HEK293 (cell line): ENCODE measurements around the gene PRR5.
A peak's percentile ranks its signal among the peaks of the same experiment; 100 is the strongest.

ENCODE experiments used
- GLIS1 ChIP-seq: fragments of 450-650 bp; formaldehyde crosslinking; IDR thresholded peaks from 2 replicates; pipeline ENCODE4 v1.5.1; 2016; ENCODE audit warnings: missing biosample characterization, missing genetic modification characterization
- GLIS2 ChIP-seq: fragments of 450-650 bp; formaldehyde crosslinking; IDR thresholded peaks from 2 replicates; pipeline ENCODE4 v1.5.1; 2016; ENCODE audit warnings: missing biosample characterization, missing genetic modification characterization
- HOXA7 ChIP-seq: sonication (generic); formaldehyde crosslinking; IDR thresholded peaks from 2 replicates; pipeline ENCODE4 v1.8.1; 2022; ENCODE audit warnings: missing genetic modification reagents, borderline replicate concordance
- KLF9 ChIP-seq: fragments of 450-650 bp; formaldehyde crosslinking; IDR thresholded peaks from 2 replicates; pipeline ENCODE4 v1.5.1; 2016; ENCODE audit warnings: missing biosample characterization, missing genetic modification characterization, low read depth
- SP3 ChIP-seq: fragments of 450-650 bp; formaldehyde crosslinking; IDR thresholded peaks from 2 replicates; pipeline ENCODE4 v1.5.1; 2016; ENCODE audit warnings: missing biosample characterization, missing genetic modification characterization
- TCF7L2 ChIP-seq: IDR thresholded peaks from 2 replicates; pipeline ENCODE4 v1.6.1; 2011; ENCODE audit warnings: low read depth, mild to moderate bottlenecking, inconsistent platforms, low read length, moderate library complexity, borderline replicate concordance
- ZFHX2 ChIP-seq: fragments of 450-650 bp; formaldehyde crosslinking; conservative IDR thresholded peaks from 2 replicates; pipeline ENCODE4 v1.5.1; 2016; ENCODE audit warnings: missing biosample characterization, missing genetic modification characterization
- ZFP41 ChIP-seq: fragments of 450-650 bp; formaldehyde crosslinking; IDR thresholded peaks from 2 replicates; pipeline ENCODE4 v1.5.1; 2016; ENCODE audit warnings: missing biosample characterization, missing genetic modification characterization, borderline replicate concordance
- ZNF114 ChIP-seq: fragments of 450-650 bp; formaldehyde crosslinking; IDR thresholded peaks from 2 replicates; pipeline ENCODE4 v1.5.0; 2017; ENCODE audit warnings: missing biosample characterization, missing genetic modification characterization
- ZNF157 ChIP-seq: fragments of 450-650 bp; formaldehyde crosslinking; IDR thresholded peaks from 2 replicates; pipeline ENCODE4 v1.5.1; 2016; ENCODE audit warnings: missing biosample characterization, missing genetic modification characterization
- ZNF202 ChIP-seq: fragments of 450-650 bp; formaldehyde crosslinking; IDR thresholded peaks from 2 replicates; pipeline ENCODE4 v1.5.1; 2016; ENCODE audit warnings: missing biosample characterization, missing genetic modification characterization, borderline replicate concordance
- ZNF23 ChIP-seq: fragments of 450-650 bp; formaldehyde crosslinking; IDR thresholded peaks from 2 replicates; pipeline ENCODE4 v1.5.1; 2016; ENCODE audit warnings: missing biosample characterization, missing genetic modification characterization, borderline replicate concordance
- ZNF335 ChIP-seq: fragments of 450-650 bp; formaldehyde crosslinking; conservative IDR thresholded peaks from 2 replicates; pipeline ENCODE4 v1.5.1; 2016; ENCODE audit warnings: missing biosample characterization, missing genetic modification characterization
- ZNF548 ChIP-seq: fragments of 450-650 bp; formaldehyde crosslinking; IDR thresholded peaks from 2 replicates; pipeline ENCODE4 v1.5.1; 2016; ENCODE audit warnings: missing biosample characterization, missing genetic modification characterization
- ZNF555 ChIP-seq: fragments of 450-650 bp; formaldehyde crosslinking; conservative IDR thresholded peaks from 2 replicates; pipeline ENCODE4 v1.5.1; 2017; ENCODE audit warnings: missing biosample characterization, mild to moderate bottlenecking, missing genetic modification characterization, inconsistent platforms
- ZNF629 ChIP-seq: fragments of 450-650 bp; formaldehyde crosslinking; IDR thresholded peaks from 2 replicates; pipeline ENCODE4 v1.5.1; 2017; ENCODE audit warnings: missing biosample characterization, missing genetic modification characterization
- ZNF654 ChIP-seq: fragments of 450-650 bp; formaldehyde crosslinking; IDR thresholded peaks from 2 replicates; pipeline ENCODE4 v1.5.1; 2016; ENCODE audit warnings: low read depth, missing biosample characterization, missing genetic modification characterization
- ZNF658 ChIP-seq: fragments of 450-650 bp; formaldehyde crosslinking; IDR thresholded peaks from 2 replicates; pipeline ENCODE4; 2016; ENCODE audit warnings: missing biosample characterization, missing genetic modification characterization
- ZSCAN16 ChIP-seq: fragments of 450-650 bp; formaldehyde crosslinking; IDR thresholded peaks from 2 replicates; pipeline ENCODE4 v1.5.1; 2016; ENCODE audit warnings: missing biosample characterization, missing genetic modification characterization
- ZSCAN30 ChIP-seq: fragments of 450-650 bp; IDR thresholded peaks from 2 replicates; pipeline ENCODE4 v1.5.1; 2018; ENCODE audit warnings: missing biosample characterization, mild to moderate bottlenecking, missing genetic modification characterization, moderate library complexity
- TF ChIP-seq, protein P1 (sequence below): fragments of 450-650 bp; formaldehyde crosslinking; IDR thresholded peaks from 2 replicates; pipeline ENCODE4 v1.5.1; 2016; ENCODE audit warnings: missing biosample characterization, missing genetic modification characterization
- TF ChIP-seq, protein P2 (sequence below): fragments of 450-650 bp; formaldehyde crosslinking; IDR thresholded peaks from 2 replicates; pipeline ENCODE4 v1.5.0; 2017; ENCODE audit warnings: missing biosample characterization, missing genetic modification characterization, borderline replicate concordance
- TF ChIP-seq, protein P3 (sequence below): fragments of 450-650 bp; IDR thresholded peaks from 2 replicates; pipeline ENCODE4 v1.5.1; 2018; ENCODE audit warnings: missing biosample characterization, missing genetic modification characterization
- TF ChIP-seq, protein P4 (sequence below): fragments of 450-650 bp; formaldehyde crosslinking; conservative IDR thresholded peaks from 2 replicates; pipeline ENCODE4 v1.5.1; 2016; ENCODE audit warnings: low read depth, missing biosample characterization, missing genetic modification characterization
- TF ChIP-seq, protein P5 (sequence below): fragments of 450-650 bp; formaldehyde crosslinking; IDR thresholded peaks from 2 replicates; pipeline ENCODE4 v1.5.1; 2017; ENCODE audit warnings: missing biosample characterization, missing genetic modification characterization
- TF ChIP-seq, protein P6 (sequence below): fragments of 450-650 bp; formaldehyde crosslinking; IDR thresholded peaks from 2 replicates; pipeline ENCODE4 v1.5.1; 2017; ENCODE audit warnings: missing biosample characterization, missing genetic modification characterization

The PRR5 gene

DNA sequence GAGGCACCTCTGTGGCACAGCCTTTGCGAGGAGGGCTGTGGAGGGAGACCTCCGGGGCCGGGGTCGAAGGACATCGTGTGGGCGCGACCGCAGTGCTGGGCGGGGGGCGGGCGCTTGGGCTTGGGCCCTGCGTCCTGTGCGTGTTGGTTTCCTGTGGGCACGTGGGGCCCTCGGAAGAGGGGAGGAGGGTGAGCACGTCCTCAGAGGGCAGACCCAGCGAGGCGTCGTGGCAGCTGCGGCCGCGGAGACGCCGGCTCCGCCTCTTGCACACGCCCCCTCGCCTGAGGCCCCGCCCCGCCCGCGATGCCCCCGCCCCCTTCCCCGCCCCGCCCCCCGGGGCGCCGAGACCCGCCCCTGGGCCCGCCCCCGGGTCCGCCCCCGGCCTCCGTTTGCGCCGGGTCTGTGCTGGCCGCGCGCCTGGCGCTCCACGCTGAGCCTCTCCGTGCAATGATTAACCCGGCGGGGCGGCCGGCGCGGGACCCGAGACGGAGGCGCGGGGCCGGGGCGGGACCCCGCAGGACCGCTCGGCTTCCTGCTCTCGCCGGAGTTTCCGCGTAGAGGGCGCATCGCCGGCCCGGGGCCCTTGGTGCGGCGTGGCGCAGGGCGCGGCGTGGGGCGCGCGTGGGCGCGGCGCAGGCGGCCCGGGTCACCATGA is at the start of gene PRR5 (continued):
- TF ChIP-seq ZNF23 (tag by site-specific recombination) (no peak), SP3 (tag by site-specific recombination) (peak; percentile 63; the same call in 1 of the 2 replicates), ZNF157 (no peak), HOXA7 (CRISPR knock-in tag) (no peak), ZNF555 (tag by site-specific recombination) (no peak), ZFHX2 (tag by site-specific recombination) (peak; percentile 67), GLIS2 (tag by site-specific recombination) (no peak), ZSCAN16 (no peak), TCF7L2 (no peak), ZNF202 (tag by site-specific recombination) (no peak), ZSCAN30 (tag by site-specific recombination) (no peak), KLF9 (tag by site-specific recombination) (peak; percentile 42; the same call in 1 of the 2 replicates), ZNF548 (tag by site-specific recombination) (no peak), ZNF114 (tag by site-specific recombination) (no peak), GLIS1 (tag by site-specific recombination) (peak; percentile 18; the same call in 1 of the 2 replicates), ZNF335 (no peak), ZNF629 (tag by site-specific recombination) (no peak), ZFP41 (no peak), ZNF658 (tag by site-specific recombination) (no peak), ZNF654 (no peak)
- TF ChIP-seq, protein P1, sequence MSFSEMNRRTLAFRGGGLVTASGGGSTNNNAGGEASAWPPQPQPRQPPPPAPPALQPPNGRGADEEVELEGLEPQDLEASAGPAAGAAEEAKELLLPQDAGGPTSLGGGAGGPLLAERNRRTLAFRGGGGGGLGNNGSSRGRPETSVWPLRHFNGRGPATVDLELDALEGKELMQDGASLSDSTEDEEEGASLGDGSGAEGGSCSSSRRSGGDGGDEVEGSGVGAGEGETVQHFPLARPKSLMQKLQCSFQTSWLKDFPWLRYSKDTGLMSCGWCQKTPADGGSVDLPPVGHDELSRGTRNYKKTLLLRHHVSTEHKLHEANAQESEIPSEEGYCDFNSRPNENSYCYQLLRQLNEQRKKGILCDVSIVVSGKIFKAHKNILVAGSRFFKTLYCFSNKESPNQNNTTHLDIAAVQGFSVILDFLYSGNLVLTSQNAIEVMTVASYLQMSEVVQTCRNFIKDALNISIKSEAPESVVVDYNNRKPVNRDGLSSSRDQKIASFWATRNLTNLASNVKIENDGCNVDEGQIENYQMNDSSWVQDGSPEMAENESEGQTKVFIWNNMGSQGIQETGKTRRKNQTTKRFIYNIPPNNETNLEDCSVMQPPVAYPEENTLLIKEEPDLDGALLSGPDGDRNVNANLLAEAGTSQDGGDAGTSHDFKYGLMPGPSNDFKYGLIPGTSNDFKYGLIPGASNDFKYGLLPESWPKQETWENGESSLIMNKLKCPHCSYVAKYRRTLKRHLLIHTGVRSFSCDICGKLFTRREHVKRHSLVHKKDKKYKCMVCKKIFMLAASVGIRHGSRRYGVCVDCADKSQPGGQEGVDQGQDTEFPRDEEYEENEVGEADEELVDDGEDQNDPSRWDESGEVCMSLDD = no peak
- TF ChIP-seq, protein P2, sequence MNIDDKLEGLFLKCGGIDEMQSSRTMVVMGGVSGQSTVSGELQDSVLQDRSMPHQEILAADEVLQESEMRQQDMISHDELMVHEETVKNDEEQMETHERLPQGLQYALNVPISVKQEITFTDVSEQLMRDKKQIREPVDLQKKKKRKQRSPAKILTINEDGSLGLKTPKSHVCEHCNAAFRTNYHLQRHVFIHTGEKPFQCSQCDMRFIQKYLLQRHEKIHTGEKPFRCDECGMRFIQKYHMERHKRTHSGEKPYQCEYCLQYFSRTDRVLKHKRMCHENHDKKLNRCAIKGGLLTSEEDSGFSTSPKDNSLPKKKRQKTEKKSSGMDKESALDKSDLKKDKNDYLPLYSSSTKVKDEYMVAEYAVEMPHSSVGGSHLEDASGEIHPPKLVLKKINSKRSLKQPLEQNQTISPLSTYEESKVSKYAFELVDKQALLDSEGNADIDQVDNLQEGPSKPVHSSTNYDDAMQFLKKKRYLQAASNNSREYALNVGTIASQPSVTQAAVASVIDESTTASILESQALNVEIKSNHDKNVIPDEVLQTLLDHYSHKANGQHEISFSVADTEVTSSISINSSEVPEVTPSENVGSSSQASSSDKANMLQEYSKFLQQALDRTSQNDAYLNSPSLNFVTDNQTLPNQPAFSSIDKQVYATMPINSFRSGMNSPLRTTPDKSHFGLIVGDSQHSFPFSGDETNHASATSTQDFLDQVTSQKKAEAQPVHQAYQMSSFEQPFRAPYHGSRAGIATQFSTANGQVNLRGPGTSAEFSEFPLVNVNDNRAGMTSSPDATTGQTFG = no peak
- TF ChIP-seq, protein P3, sequence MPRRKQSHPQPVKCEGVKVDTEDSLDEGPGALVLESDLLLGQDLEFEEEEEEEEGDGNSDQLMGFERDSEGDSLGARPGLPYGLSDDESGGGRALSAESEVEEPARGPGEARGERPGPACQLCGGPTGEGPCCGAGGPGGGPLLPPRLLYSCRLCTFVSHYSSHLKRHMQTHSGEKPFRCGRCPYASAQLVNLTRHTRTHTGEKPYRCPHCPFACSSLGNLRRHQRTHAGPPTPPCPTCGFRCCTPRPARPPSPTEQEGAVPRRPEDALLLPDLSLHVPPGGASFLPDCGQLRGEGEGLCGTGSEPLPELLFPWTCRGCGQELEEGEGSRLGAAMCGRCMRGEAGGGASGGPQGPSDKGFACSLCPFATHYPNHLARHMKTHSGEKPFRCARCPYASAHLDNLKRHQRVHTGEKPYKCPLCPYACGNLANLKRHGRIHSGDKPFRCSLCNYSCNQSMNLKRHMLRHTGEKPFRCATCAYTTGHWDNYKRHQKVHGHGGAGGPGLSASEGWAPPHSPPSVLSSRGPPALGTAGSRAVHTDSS (tag by site-specific recombination) = no peak
- TF ChIP-seq, protein P4, sequence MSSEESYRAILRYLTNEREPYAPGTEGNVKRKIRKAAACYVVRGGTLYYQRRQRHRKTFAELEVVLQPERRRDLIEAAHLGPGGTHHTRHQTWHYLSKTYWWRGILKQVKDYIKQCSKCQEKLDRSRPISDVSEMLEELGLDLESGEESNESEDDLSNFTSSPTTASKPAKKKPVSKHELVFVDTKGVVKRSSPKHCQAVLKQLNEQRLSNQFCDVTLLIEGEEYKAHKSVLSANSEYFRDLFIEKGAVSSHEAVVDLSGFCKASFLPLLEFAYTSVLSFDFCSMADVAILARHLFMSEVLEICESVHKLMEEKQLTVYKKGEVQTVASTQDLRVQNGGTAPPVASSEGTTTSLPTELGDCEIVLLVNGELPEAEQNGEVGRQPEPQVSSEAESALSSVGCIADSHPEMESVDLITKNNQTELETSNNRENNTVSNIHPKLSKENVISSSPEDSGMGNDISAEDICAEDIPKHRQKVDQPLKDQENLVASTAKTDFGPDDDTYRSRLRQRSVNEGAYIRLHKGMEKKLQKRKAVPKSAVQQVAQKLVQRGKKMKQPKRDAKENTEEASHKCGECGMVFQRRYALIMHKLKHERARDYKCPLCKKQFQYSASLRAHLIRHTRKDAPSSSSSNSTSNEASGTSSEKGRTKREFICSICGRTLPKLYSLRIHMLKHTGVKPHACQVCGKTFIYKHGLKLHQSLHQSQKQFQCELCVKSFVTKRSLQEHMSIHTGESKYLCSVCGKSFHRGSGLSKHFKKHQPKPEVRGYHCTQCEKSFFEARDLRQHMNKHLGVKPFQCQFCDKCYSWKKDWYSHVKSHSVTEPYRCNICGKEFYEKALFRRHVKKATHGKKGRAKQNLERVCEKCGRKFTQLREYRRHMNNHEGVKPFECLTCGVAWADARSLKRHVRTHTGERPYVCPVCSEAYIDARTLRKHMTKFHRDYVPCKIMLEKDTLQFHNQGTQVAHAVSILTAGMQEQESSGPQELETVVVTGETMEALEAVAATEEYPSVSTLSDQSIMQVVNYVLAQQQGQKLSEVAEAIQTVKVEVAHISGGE = no peak
- TF ChIP-seq, protein P5, sequence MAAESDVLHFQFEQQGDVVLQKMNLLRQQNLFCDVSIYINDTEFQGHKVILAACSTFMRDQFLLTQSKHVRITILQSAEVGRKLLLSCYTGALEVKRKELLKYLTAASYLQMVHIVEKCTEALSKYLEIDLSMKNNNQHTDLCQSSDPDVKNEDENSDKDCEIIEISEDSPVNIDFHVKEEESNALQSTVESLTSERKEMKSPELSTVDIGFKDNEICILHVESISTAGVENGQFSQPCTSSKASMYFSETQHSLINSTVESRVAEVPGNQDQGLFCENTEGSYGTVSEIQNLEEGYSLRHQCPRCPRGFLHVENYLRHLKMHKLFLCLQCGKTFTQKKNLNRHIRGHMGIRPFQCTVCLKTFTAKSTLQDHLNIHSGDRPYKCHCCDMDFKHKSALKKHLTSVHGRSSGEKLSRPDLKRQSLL = no peak
- TF ChIP-seq, protein P6, sequence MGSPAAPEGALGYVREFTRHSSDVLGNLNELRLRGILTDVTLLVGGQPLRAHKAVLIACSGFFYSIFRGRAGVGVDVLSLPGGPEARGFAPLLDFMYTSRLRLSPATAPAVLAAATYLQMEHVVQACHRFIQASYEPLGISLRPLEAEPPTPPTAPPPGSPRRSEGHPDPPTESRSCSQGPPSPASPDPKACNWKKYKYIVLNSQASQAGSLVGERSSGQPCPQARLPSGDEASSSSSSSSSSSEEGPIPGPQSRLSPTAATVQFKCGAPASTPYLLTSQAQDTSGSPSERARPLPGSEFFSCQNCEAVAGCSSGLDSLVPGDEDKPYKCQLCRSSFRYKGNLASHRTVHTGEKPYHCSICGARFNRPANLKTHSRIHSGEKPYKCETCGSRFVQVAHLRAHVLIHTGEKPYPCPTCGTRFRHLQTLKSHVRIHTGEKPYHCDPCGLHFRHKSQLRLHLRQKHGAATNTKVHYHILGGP = no peak
